A549 (cell line): ENCODE results near the gene PAXX. TPM values are rescaled to one million over a fixed set of nuclear protein-coding genes. Genes with fewer than 3 reads are reported as not detected.

Experiments used
- ATAC-seq, 2 experiments: fragments of 200-7000 bp in 1 of 2; fragments of >200 bp in 1 of 2; cut with Nextera tagmentation in 1 of 2; cut with Tn5 transposase in 1 of 2; 3 replicates each; pipeline versions ENCODE4 v1.8.0 to v1.9.1; 2018 to 2020; ENCODE audit warnings: mild to moderate bottlenecking in 1 of 2, moderate library complexity in 1 of 2
- CTCF ChIA-PET: fragments of 300-600 bp; sonication (Branson Sonifier 250); formaldehyde crosslinking; extraction: SDS; loops from one replicate; lab custom pipeline; 2021; ENCODE audit warnings: antibody characterized with exemption, inconsistent platforms; lab: Yijun Ruan, JAX
- POLR2A ChIA-PET: fragments of 350-600 bp; formaldehyde crosslinking; extraction: SDS; loops from one replicate; lab custom pipeline; 2021; ENCODE audit warnings: antibody characterized with exemption, inconsistent platforms; lab: Yijun Ruan, JAX
- DNase-seq, 2 experiments: peaks; one replicate each; pipeline versions ENCODE4 v3.0.0 to v3.0.0-alpha.2; 2011 to 2016; ENCODE audit warnings: low read depth in 1 of 2, low spot score in 1 of 2
- FAIRE-seq: peaks from 2 replicates; lab custom pipeline; 2011; peaks lifted over from hg19 to GRCh38; lab: Jason Lieb, UNC
- H3K27ac ChIP-seq, 2 experiments: fragments of >200 bp; sonication (Bioruptor Twin); formaldehyde crosslinking; 3 replicates each; pipeline ENCODE4 v1.5.1; 2016 to 2017
- H3K4me1 ChIP-seq: fragments of >200 bp; sonication (Bioruptor Twin); formaldehyde crosslinking; 3 replicates; pipeline ENCODE4 v1.6.1; 2016
- H3K4me2 ChIP-seq: fragments of >200 bp; sonication (Bioruptor Twin); formaldehyde crosslinking; 3 replicates; pipeline ENCODE4 v1.6.1; 2016
- H3K4me3 ChIP-seq: fragments of >200 bp; sonication (Bioruptor Twin); formaldehyde crosslinking; 3 replicates; pipeline ENCODE4 v1.5.1; 2016
- H3K9me3 ChIP-seq: fragments of >200 bp; sonication (Bioruptor Twin); formaldehyde crosslinking; 3 replicates; pipeline ENCODE4 v1.6.1; 2016
- BHLHE40 ChIP-seq: IDR thresholded peaks from 2 replicates; pipeline ENCODE4 v1.6.1; 2012; ENCODE audit warnings: low read depth, low read length, inconsistent platforms
- CEBPB ChIP-seq, 2 experiments: fragments of >200 bp in 1 of 2; sonication (Bioruptor Twin) in 1 of 2; formaldehyde crosslinking in 1 of 2; IDR thresholded peaks; 2 replicates each; pipeline ENCODE4 v1.6.1; 2012 to 2016
- ESRRA ChIP-seq: fragments of 150-350 bp; IDR thresholded peaks from 2 replicates; pipeline ENCODE4 v1.6.1; 2014; ENCODE audit warnings: mild to moderate bottlenecking, low read length, borderline replicate concordance
- FOSB ChIP-seq: fragments of 250-450 bp; sonication (Bioruptor Pico); IDR thresholded peaks from 2 replicates; pipeline ENCODE4 v1.5.0; 2020; ENCODE audit warnings: mild to moderate bottlenecking, moderate library complexity
- FOSL2 ChIP-seq, 2 experiments: fragments of 450-650 bp in 1 of 2; fragments of >200 bp in 1 of 2; sonication (Bioruptor Twin) in 1 of 2; formaldehyde crosslinking; IDR thresholded peaks; 2 replicates each; pipeline versions ENCODE4 v1.5.0 to v1.6.1; 2016 to 2020; ENCODE audit warnings: mild to moderate bottlenecking in 1 of 2, moderate library complexity in 1 of 2
- HDAC2 ChIP-seq: fragments of 200-600 bp; sonication (generic); IDR thresholded peaks from 2 replicates; pipeline ENCODE4 v1.6.1; 2016
- HEYL ChIP-seq: fragments of 250-450 bp; sonication (Bioruptor Pico); IDR thresholded peaks from 2 replicates; pipeline ENCODE4 v1.8.0; 2021; ENCODE audit warnings: mild to moderate bottlenecking, moderate library complexity
- HOXB5 ChIP-seq: fragments of 250-450 bp; sonication (Bioruptor Pico); IDR thresholded peaks from 2 replicates; pipeline ENCODE4 v1.5.0; 2020; ENCODE audit warnings: mild to moderate bottlenecking, moderate library complexity
- MAZ ChIP-seq: fragments of 150-350 bp; IDR thresholded peaks from 2 replicates; pipeline ENCODE4 v1.6.1; 2014; ENCODE audit warnings: antibody characterized with exemption, low read depth, low read length, borderline replicate concordance
- MYC ChIP-seq: IDR thresholded peaks from 2 replicates; pipeline ENCODE4 v1.6.1; 2012; ENCODE audit warnings: mild to moderate bottlenecking, inconsistent platforms, low read length, improper control_type of control experiment, borderline replicate concordance
- NPAS2 ChIP-seq: fragments of 250-450 bp; sonication (Bioruptor Pico); IDR thresholded peaks from 2 replicates; pipeline ENCODE4 v1.8.0; 2022; ENCODE audit warnings: mild to moderate bottlenecking, moderate library complexity, borderline replicate concordance
- PHF8 ChIP-seq: fragments of 200-600 bp; sonication (generic); IDR thresholded peaks from 2 replicates; pipeline ENCODE4 v1.6.1; 2016; ENCODE audit warnings: low read depth, mild to moderate bottlenecking, antibody characterized with exemption, moderate library complexity, borderline replicate concordance
- RAD21 ChIP-seq, 2 experiments: fragments of >200 bp in 1 of 2; sonication (Bioruptor Twin) in 1 of 2; formaldehyde crosslinking in 1 of 2; IDR thresholded peaks in 1 of 2; conservative IDR thresholded peaks in 1 of 2; 2 replicates in 1 of 2; 3 replicates in 1 of 2; pipeline ENCODE4 v1.6.1; 2012 to 2018; ENCODE audit warnings: inconsistent platforms in 1 of 2
- RCOR1 ChIP-seq: fragments of 150-350 bp; IDR thresholded peaks from 2 replicates; pipeline ENCODE4 v1.6.1; 2014; ENCODE audit warnings: antibody characterized with exemption, low read length, low read depth
- RFX5 ChIP-seq: fragments of 450-650 bp; IDR thresholded peaks from 2 replicates; pipeline ENCODE4 v1.7.1; 2014; ENCODE audit warnings: antibody characterized with exemption, mild to moderate bottlenecking, moderate library complexity
- TP53 ChIP-seq: fragments of 250-450 bp; sonication (Bioruptor Pico); IDR thresholded peaks from 2 replicates; pipeline ENCODE4 v1.5.0; 2021; ENCODE audit warnings: mild to moderate bottlenecking, moderate library complexity
- ZC3H11A ChIP-seq: fragments of 450-650 bp; IDR thresholded peaks from 2 replicates; pipeline ENCODE4 v1.6.1; 2014; ENCODE audit warnings: antibody characterized with exemption, mild to moderate bottlenecking
- ZNF302 ChIP-seq: fragments of 250-450 bp; sonication (Bioruptor Pico); IDR thresholded peaks from 2 replicates; pipeline ENCODE4 v1.9.0; 2021; ENCODE audit warnings: inconsistent platforms, mild to moderate bottlenecking, moderate library complexity
- WGBS: methylation state at CpG from one replicate; pipeline ENCODE4 v1.1.6; 2017; ENCODE audit errors: missing lambda C conversion rate; 5-methylcytosine and 5-hydroxymethylcytosine counted together
- polyA plus RNA-seq, 4 experiments: library from polyadenylated mRNA; depleted of rRNA in 3 of 4; stranded (reverse); fragments of >200 nt; fragmentation: RNase III in 1 of 4; extraction: RNeasy Plus Mini Kit Qiagen cat#74134 plus additional on column Dnase treatment in 1 of 4; gene quantifications; 2 replicates in 3 of 4; 3 replicates in 1 of 4; pipeline ENCODE4 v1.2.3, GENCODE V29; 2011 to 2017
- TF ChIP-seq, protein P1 (sequence below): fragments of 200-600 bp; sonication (generic); IDR thresholded peaks from 2 replicates; pipeline ENCODE4 v1.6.1; 2016; ENCODE audit warnings: antibody characterized with exemption, mild to moderate bottlenecking, moderate library complexity
- TF ChIP-seq, protein P2 (sequence below): fragments of 250-450 bp; sonication (Bioruptor Pico); IDR thresholded peaks from 2 replicates; pipeline ENCODE4 v1.5.0; 2020; ENCODE audit warnings: low read depth, mild to moderate bottlenecking, moderate library complexity

Gene PAXX
- polyA plus RNA-seq, 2 of the 4 experiments (the other 2 are of a cell fraction), result 15.6 to 53.2 TPM

DNA sequence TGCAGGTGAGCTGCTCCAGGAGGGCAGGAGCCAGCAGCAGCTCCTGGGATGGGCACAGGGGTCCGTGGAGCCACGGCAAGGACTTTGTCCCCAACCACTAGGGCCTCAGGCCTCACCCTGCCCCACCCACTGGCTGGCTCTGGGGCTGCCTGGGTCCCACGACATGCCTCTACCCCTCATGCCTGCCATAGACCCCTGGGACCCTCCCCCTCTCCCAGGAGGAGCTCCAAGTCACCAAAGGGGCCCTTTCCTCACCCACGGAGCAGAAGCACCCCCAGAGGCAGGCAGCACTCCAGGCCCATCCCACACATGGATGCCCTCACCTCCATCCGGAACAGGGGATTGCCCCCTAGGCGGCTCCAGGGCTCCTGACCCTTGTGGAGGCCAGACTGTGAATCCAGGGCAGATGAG is 29.4 kb downstream of the PAXX start:
- H3K4me2 ChIP-seq, result no peak overlapping the region
- no peak overlapping the region for H3K4me3 ChIP-seq
- ChIA-PET CTCF (interaction anchor here (0.8 to 20.4 kb wide), 10 partner anchors 9 to 250 kb away, joined by 3 to 282 read pairs (median 10); partner anchors contain the start of genes ABCA2, C8G, CLIC3 and FBXW5), POLR2A (interaction anchor here (1.0 kb wide), 1 partner anchor 29 kb away, joined by 3 read pairs; the partner anchor contains the start of gene PAXX)
- no peak for DNase-seq
- TF ChIP-seq CEBPB (IDR thresholded peaks at IDR 0.05) (no peak), TP53 (CRISPR knock-in tag) (no peak), HDAC2 (no peak), RCOR1 (no peak), HOXB5 (no peak)
- H3K27ac ChIP-seq, result no peak overlapping the region
- ATAC-seq, result peak; percentile 6 to 32; a peak in 4 of 6 replicates
- H3K4me1 ChIP-seq, result peaks cover 11% of the 10 kb centered on the region; the same call in 2 of the 3 replicates
- FAIRE-seq, result no peak
- no peaks in the 10 kb centered on the region for H3K9me3 ChIP-seq
- 79% methylated on average over 3 of the region's 6 CpGs for WGBS

- ATAC-seq, result peak; percentile 53 to 89
Observed at GRCh38 chr9:137021979-137022661, 29.9 kb downstream of the PAXX start.

DNA sequence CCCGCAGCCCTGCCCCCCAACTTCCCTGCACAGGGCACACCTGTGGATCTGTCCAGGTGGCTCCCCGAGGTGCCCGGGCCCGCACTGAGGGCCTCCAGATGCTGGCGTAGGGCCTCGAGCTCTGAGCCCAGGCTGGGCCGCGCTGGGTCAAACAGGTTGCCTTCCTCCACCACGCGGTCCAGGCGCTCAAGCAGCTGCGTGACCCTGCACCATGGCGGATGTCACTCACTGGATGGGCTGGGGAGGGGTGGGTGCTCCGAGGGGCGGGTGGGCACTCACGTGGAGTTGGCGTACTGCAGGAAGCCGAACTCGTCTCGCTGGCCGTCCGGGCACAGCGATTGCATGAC is 30.4 kb downstream of the PAXX start:
- H3K9me3 ChIP-seq, result no peaks in the 10 kb centered on the region
- H3K4me2 ChIP-seq, result no peak overlapping the region
- WGBS, result 100% methylated on average over 4 of the region's 23 CpGs
- POLR2A ChIA-PET, result interaction anchor here (0.6 kb wide), 1 partner anchor 31 kb away, joined by 6 read pairs; no protein-coding TSS in a partner anchor
- FAIRE-seq (no peak), ATAC-seq (no peak; a peak in 1 of 6 replicates), DNase-seq (no peak)
- H3K4me3 ChIP-seq, result no peak overlapping the region
- H3K4me1 ChIP-seq, result peaks cover 20% of the 10 kb centered on the region
- H3K27ac ChIP-seq, result peak overlapping the region in 1 of 2 experiments; percentile 34; a peak in 2 of 6 replicates
- TF ChIP-seq, protein P1, sequence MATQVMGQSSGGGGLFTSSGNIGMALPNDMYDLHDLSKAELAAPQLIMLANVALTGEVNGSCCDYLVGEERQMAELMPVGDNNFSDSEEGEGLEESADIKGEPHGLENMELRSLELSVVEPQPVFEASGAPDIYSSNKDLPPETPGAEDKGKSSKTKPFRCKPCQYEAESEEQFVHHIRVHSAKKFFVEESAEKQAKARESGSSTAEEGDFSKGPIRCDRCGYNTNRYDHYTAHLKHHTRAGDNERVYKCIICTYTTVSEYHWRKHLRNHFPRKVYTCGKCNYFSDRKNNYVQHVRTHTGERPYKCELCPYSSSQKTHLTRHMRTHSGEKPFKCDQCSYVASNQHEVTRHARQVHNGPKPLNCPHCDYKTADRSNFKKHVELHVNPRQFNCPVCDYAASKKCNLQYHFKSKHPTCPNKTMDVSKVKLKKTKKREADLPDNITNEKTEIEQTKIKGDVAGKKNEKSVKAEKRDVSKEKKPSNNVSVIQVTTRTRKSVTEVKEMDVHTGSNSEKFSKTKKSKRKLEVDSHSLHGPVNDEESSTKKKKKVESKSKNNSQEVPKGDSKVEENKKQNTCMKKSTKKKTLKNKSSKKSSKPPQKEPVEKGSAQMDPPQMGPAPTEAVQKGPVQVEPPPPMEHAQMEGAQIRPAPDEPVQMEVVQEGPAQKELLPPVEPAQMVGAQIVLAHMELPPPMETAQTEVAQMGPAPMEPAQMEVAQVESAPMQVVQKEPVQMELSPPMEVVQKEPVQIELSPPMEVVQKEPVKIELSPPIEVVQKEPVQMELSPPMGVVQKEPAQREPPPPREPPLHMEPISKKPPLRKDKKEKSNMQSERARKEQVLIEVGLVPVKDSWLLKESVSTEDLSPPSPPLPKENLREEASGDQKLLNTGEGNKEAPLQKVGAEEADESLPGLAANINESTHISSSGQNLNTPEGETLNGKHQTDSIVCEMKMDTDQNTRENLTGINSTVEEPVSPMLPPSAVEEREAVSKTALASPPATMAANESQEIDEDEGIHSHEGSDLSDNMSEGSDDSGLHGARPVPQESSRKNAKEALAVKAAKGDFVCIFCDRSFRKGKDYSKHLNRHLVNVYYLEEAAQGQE, result no peak
- TF ChIP-seq HEYL (CRISPR knock-in tag) (no peak), RCOR1 (no peak), MYC (no peak), RFX5 (no peak), ESRRA (no peak), ZNF302 (CRISPR knock-in tag) (no peak), BHLHE40 (no peak), ZC3H11A (no peak), NPAS2 (no peak), MAZ (no peak), HDAC2 (no peak)
- TF ChIP-seq, protein P2, sequence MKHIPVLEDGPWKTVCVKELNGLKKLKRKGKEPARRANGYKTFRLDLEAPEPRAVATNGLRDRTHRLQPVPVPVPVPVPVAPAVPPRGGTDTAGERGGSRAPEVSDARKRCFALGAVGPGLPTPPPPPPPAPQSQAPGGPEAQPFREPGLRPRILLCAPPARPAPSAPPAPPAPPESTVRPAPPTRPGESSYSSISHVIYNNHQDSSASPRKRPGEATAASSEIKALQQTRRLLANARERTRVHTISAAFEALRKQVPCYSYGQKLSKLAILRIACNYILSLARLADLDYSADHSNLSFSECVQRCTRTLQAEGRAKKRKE (CRISPR knock-in tag), result no peak
- CTCF ChIA-PET, result interaction anchor here (1.1 to 20.4 kb wide), 6 partner anchors 11 to 74 kb away, joined by 3 to 282 read pairs (median 90); partner anchors contain the start of genes C8G, FBXW5, LCN12 and NPDC1

More at GRCh38 chr9:137021979-137022661, 29.9 kb downstream of the PAXX start:
- peaks cover 16% of the 10 kb centered on the region for H3K4me1 ChIP-seq
- FAIRE-seq (no peak), DNase-seq (peak; percentile 54 to 94)
- H3K27ac ChIP-seq, result peak overlapping the region in 1 of 2 experiments; percentile 34; a peak in 2 of 6 replicates
- ChIA-PET CTCF (interaction anchor here (1.1 to 20.4 kb wide), 11 partner anchors 8 to 251 kb away, joined by 3 to 282 read pairs (median 10); partner anchors contain the start of genes ABCA2, C8G, CLIC3 and FBXW5), POLR2A (interaction anchor here (0.6 kb wide), 1 partner anchor 31 kb away, joined by 6 read pairs; no protein-coding TSS in a partner anchor)
- TF ChIP-seq RAD21 (conservative IDR thresholded peaks at IDR 0.05 in 1 of 2, IDR thresholded peaks at IDR 0.05 in 1 of 2) (no peak), FOSL2 (IDR thresholded peaks at IDR 0.05) (no peak), FOSL2 (CRISPR knock-in tag; IDR thresholded peaks at IDR 0.05) (peak; percentile 35), PHF8 (no peak), FOSB (no peak), MAZ (0 out of 2 replicates have a peak, but pooled peaks have one; percentile 50)
- WGBS, result 62% methylated on average over 17 of the region's 30 CpGs
- no peak overlapping the region for H3K4me3 ChIP-seq
- H3K4me2 ChIP-seq, result 0 out of 3 replicates have a peak overlapping the region, but pooled peaks have one; percentile 9
- H3K9me3 ChIP-seq, result no peaks in the 10 kb centered on the region
